Glomerular visceral epithelial cell (primary cell): ENCODE measurements around the gene CIAO1.
"Not testable (repeated sequence)": the region's sequence is repeated elsewhere in the genome, so short reads cannot be mapped to it uniquely, and the experiment has no call there.

Source experiments
- DNase-seq: peaks from one replicate; pipeline ENCODE4 v3.0.0-alpha.2; 2016; ENCODE audit errors: extremely low spot score

The CIAO1 gene

GRCh38 chr2:96265840-96266679 is at the start of gene CIAO1, which contains the start of gene TMEM127:
Gene CIAO1, plus strand, starts transcription at chr2:96266225. Its CDS starts 126 bp downstream, at chr2:96266351.
Gene TMEM127, minus strand, starts transcription at chr2:96265997. Its CDS starts 616 bp downstream, at chr2:96265381.
- peak; percentile 99 for DNase-seq

GRCh38 chr2:96218508-96219131 is 47.4 kb upstream of the CIAO1 start:
- no peak for DNase-seq

- DNase-seq, result not testable (repeated sequence)
Measured at GRCh38 chr2:96219959-96220358, 46.1 kb upstream of the CIAO1 start.

DNA sequence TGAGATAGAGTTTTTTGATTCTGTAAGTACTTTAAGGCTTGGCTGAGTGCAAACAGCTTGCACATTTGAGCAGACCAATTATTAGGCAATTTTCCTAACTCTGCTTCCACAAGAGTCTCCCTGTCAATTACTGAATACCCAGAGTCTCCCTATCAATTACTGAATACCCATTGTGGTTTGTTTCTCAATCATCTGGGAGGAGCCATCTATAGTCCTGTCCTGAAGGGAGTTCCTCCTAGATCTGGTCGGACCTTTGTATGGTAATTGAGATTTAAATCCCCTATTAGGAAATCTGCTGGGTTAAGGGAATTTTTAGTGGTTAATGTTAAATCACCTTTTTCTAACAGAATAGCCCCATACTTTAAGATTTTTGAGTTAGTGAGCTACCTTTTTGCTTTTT is 44.9 kb upstream of the CIAO1 start:
- DNase-seq, result not testable (repeated sequence)

DNA sequence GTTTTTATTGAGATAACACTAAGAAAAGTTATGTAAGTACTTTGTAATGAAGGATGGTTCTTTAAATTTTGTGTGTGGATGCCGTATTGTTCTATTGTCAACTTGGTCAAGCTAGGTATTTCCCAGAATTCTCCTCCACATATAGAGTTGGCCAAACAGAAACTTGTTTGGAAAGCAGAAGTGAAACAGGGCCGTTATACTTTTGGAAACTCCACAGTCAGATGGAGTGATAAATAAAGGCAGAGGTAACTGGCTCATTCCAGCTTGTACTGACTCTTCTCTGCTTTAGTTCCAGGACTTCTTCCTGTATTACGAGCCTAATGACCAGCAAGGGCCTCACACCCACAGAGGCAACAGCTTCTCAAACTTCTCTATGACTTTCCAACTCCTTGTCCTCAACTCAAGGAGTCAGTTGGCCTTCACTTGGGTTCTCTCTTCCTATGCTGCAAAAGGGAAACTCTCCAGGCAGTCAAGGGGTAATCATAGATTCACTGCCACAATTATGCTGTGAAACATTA is 41.0 kb upstream of the CIAO1 start:
- DNase-seq, result no peak

DNA sequence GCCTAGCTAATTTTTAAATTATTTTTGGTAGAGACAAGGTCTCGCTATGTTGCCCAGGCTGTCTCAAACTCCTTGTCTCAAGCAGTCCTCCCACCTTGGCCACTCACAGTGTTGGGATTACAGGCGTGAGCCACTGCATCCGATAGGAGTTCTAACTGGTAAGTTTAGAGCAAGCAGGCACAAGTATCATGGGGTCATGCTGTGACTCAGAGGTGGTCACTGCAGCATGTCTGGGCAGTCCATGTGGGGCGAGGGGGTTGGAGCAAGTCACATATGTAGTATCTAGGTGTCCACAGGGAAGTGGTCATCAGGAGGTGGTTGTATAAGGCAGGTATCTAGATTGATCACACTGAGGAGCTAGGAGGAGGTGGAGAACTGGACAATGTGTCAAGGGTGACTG is 34.7 kb upstream of the CIAO1 start:
- no peak for DNase-seq

GRCh38 chr2:96233436-96233835 is 32.6 kb upstream of the CIAO1 start:
- DNase-seq, result no peak

GRCh38 chr2:96233880-96234316 is 32.1 kb upstream of the CIAO1 start:
- DNase-seq, result no peak

DNA sequence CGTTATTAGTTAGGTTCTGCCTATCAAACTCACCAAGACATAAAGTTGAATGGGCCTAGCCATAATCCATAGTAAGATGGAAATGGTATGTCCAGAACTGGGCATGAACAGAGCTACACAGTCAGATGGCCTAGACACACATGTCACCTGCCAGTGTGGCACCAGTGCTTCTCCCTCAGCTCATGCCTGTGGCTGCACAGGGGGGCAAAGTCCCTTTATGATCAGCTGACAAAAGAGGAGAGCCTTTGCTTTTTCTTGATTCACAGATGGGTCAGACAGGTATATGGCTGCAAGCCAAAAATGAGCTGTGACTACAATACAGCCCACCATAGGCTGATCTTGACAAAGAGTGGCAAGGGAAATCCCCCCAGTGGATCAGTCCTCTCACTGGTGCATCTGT is 29.1 kb upstream of the CIAO1 start:
- DNase-seq, result no peak

GRCh38 chr2:96238266-96238665 is 27.8 kb upstream of the CIAO1 start:
- DNase-seq, result no peak

GRCh38 chr2:96239091-96239490 is 26.9 kb upstream of the CIAO1 start:
- DNase-seq, result no peak

- DNase-seq, result no peak
Measured at GRCh38 chr2:96239745-96240264, 26.2 kb upstream of the CIAO1 start.

DNA sequence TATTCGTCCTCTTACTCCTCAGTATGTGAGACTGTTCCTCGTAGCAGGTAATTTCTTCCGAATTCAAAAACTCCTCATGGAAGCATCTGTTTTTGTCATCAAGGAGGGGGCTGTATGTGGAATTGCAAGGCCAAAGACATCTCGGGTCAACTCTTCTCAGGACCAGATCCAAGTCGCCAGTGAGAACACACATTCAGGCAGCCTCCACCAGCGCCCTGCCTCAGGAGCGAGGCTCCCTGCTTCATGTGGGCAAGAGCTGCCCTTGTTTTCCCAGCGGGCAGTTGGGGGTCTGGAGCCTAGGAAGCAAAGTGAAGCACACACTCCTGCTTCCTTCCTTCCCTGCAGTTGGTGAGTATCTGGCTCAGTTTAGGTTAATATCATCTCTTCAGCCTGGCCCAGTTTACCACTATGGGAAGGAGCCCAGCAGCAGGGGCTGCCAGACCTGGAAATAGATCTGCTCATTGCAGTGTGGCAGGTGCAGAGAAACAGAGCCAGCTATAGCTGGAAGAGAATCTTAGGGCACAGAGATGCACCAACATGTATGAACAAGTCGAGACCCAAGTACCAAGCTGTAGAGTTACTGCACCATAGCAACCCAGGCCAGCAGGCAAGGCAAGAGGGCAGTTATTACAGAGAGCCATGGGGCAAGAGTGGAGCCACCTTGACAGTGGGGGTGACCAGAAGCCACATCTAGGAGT is 25.5 kb upstream of the CIAO1 start:
- no peak for DNase-seq

- DNase-seq, result no peak
Measured at GRCh38 chr2:96241227-96241626, 24.8 kb upstream of the CIAO1 start.

- DNase-seq, result peak; percentile 49
Measured at GRCh38 chr2:96241900-96242611, 24.0 kb upstream of the CIAO1 start.

DNA sequence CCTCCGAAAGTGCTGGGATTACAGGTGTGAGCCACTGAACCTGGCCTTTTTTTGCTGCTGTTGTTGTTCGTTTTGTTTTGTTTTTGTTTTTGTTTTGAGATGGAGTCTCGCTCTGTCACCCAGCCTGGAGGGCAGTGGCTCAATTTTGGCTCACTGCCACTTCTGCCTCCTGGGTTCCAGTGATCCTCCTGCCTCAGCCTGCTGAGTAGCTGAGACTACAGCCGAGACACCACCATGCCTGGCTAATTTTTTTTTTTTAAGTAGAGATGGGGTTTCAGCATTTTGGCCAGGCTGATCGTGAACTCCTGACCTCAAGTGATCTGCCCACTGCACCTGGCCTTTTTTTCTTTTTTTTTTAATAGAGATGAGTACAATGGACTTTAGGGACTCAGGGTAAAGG is 22.2 kb upstream of the CIAO1 start:
- no peak for DNase-seq

DNA sequence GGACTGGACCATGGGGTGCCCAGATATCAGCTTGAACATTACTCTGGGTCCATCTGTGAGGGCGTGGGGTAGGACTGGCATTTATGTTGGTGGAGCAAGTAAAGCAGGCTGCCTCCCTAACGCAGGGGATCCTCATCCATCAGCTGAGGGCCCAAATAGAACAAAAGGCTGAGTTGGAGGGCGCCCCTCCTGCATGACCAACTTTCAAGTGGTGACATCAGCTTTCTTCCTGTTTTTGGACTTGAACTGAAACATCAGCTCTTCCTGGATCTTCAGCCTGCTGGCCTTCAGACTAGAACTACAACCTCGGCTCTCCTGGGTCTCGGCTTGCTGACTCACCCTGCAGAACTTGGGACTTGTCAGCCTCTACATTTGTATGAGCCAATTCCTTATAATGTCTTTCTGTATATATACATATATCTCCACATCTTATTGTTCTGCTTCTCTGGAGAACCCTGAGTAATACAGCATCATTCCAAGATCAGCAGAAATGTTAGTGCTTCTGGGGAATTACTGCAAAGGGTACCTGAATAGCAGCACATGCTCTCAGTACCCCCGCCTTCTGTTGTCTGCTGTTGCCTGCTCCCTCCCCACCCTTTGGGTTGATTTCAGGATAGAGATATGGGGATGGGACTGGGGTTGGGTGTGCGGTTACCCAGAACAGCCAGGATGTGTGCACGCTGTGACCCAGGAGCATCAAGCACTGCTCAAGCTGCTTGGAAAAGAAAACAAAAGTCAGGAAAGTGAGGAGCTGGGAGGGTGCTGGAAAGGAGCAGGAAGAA is 20.2 kb upstream of the CIAO1 start:
- no peak for DNase-seq

GRCh38 chr2:96247009-96247408 is 19.0 kb upstream of the CIAO1 start:
- no peak for DNase-seq

DNA sequence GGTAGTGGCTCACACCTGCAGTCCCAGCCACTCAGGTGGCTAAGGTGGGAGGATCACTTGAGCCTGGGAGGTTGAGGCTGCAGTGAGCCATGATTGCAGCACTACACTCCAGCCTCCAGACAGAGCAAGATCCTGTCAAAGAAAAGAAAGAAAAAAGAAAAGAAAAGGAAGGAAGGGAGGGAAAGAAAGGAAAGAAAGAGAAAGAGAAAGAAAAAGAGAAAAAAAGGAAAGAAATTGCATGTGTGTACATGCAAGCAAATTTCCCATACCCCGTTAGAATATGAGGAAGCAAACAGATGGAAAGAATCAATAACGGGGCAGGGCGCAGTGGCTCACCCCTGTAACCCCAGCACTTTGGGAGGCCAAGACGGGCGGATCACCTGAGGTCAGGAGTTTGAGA is 18.1 kb upstream of the CIAO1 start:
- DNase-seq, result no peak

DNA sequence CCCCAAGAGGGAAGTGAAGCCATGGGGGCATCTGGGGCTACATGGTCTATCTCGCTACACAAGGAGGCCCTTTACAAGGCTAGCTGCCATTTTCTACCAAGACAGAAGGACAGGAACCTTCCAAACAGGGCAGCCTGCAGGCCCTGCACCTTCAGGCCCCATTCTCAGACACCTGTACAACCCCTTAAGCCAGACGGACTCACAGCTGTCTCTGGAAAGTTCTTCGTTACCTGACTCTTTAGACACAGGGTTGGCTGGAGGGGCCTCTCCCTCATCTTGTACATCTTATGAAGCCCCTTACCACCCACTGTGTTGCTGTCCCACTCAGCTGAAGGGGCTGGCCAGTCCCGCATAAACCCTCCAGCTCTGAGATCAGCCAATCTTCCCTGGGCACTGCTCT is 17.4 kb upstream of the CIAO1 start:
- DNase-seq, result no peak

- DNase-seq, result no peak
Measured at GRCh38 chr2:96249654-96250053, 16.4 kb upstream of the CIAO1 start.
